Measurements from ENCODE around the gene C1QTNF8.

C1QTNF8 gene, protein sequence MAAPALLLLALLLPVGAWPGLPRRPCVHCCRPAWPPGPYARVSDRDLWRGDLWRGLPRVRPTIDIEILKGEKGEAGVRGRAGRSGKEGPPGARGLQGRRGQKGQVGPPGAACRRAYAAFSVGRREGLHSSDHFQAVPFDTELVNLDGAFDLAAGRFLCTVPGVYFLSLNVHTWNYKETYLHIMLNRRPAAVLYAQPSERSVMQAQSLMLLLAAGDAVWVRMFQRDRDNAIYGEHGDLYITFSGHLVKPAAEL

DNA sequence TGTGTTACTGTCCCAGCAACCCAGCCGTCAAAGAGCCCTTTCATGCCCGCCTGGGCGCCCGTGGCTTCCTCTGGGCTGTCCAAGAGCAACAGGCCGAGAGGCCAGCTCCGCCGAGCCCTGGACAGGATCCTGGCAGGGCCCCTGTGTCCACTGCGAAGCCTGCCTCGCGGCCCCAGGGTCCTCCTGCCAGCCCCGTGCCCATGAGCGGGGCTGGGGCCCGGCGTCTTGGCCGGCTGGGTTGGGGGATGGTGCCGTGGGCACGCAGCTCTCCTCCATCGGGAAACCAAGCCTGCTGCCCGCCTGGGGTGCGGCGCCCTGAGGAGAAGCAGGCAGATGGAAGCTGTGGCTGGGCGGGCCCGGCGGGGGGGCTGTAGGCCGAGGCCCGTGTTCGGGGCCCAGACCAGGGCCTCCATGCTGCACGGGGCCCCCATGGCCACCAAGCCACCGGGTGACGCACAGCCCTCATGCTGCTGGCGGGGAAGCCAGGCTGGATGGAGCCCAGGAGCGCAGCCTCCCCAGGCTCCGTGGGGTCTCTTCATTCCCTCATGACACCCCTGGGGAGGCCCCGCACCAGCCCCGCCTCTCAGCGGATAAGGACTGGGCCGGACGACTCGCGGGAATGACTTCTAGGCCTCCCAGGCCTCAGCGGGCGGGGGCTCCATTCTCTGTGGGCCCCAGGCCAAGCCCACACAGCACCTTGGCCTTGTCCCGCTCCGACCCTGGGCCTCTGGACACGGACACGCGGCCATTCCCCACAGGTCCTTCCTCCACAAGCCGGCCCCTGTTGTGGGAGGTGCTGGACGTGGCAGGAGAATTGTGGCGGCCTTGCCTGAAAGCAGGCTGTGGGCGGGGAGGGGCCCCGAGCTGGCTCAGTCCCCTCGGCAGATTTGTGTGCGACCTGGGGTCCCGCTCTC, at the start of gene C1QTNF8:
Gene C1QTNF8 (minus strand): TSS at position 76 of the 914 bp plus-strand sequence. CDS start 1,322 bp downstream, outside the sequence.
- DNase-seq: no peak

DNA sequence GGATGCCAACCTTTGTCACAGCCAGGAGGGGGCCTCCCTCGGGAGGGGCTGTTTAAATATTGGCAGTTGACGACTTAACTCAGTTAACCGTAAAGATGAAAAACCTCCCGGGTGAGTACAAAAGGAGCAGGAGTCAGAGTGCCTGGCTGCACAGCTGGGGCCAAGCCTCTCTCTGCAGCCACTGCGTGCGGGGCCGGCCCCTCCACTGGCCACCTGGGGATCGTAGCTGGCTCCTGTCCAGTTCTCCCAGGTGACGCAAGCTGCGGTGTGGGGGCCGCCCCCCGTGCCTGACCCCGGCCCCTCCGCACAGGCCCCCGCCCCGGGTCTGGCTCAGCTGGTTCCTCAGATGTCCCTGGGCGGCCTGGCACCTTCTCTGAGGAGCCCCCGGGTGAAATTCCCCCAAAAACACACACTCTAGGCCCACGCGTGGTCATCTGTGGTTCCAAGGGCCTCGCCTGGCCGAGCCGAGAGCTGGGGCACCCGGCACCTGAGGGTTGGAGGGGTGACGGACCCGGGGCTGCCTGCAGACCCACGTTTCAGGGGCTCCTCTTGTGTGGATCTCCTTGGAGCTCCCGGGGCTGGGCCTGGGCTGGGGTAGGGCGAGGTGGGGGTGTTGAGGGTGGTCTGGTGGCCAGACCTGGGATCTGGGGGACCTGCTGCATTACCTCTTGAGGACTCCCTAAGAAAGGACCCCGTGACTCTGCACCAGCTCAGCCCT, 49.5 kb upstream of the C1QTNF8 start:
- no peak for DNase-seq

DNA sequence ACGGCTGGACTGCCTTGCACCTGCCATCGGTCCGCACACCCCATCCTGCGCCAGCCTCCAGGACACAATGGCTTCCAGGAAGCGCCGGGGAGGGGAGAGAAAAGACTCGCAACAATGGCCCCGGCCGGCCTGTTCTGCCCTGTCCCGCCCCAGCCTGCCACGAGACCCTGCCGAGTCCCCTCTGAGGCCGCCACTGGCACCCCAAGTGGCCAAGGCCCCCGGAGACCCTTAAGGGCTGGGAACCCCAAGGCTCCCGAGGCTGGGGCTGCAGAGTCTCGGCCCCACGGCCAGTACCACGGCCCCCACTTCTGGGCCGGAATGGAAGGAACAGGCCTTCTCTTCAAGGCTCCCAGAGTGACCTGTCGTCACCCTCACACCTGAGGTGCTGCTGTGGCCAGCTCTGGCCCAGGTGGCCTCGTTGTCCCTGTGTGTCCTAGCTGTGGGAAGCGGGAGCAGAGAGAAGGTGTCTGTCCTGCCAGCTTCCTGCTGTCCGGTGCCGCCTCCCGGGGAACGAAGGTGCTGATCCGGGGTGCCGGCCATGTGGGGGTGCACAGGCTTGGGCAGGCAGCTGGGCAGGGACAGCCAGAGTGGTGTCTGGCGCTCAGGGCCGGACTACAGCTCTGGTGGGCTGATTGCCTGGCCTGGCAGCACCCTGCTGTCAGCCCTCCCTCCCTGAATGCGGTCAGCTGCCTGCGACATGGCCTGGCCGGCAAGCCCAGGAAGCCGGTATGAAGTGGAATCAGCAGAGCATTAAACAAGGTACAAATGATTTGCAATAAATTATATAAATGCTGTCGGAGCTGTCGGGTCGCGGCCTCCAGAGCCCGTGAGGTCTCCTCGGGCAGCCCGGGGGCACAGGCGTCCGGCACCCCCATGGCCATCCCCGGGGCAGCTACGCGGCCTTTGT, 48.7 kb upstream of the C1QTNF8 start:
- no peak for DNase-seq

DNA sequence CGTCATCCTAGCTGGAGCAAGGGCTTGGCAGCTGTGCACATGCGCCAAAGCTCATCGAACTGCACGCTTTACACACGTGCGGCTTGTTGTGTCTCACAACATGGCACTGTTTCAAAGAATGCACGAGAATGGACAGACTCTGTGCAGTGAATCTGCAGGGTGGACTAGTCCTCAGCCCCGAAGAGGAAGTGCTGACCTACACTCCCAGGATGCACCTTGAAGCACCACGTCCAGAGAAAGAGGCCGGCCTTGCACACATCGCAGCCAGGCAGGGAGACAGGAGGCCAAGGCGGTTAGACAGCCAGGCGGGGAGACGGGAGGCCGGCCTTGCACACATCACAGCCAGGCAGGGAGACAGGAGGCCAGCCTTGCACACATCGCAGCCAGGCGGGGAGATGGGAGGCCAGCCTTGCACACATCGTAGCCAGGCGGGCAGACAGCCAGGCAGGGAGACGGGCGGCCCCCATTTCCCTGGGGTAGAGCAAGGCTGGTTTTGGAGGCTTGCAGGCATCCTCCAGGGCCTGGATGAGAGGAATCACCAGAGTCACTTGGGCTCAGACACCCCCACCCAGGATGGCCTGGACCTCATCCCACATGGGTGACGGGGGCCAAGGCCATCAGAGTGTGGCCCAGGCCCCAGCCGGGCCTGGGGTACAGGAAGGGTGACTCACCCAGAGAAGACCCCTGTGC, 47.9 kb upstream of the C1QTNF8 start:
- no peak for DNase-seq

DNA sequence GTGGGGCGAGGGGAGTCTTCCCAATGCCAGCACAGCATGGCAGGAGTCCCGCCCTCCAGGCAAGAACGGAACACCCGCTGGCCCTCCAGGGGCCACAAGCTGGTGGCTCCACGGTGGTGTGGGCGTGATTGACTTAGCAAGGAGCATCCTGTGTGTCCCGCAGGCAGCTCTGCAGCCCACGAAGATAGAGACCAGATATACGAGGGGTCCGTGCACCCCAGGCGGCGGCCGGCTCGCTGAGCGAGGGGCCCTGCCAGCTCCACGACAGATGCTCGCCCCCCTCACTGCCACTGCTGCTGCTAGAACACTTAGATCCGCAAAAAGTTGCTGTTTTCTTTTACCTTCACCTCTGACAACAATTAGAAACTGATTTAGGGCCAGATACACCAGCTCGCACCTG, 46.9 kb upstream of the C1QTNF8 start:
- DNase-seq: no peak

DNA sequence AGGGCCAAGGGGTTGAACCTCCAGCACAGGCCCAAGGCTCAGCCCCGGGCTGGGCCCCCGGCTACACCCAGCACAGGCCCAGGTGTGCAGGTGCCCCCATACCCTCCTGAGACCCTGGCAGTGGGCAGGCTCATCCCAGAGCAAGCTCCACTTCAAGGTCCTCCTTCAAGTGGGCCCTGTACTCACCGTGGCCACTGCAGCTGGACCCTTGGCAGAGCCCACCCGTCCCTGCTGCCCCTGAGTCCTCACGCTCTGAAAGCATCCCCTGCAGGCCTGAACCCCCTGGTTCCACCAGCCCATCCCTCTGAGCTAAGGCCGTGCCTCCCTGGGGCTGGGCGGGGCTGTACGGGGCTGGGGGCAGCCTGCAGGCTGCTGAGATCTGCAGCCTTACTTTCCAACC, 45.7 kb upstream of the C1QTNF8 start:
- DNase-seq: no peak

DNA sequence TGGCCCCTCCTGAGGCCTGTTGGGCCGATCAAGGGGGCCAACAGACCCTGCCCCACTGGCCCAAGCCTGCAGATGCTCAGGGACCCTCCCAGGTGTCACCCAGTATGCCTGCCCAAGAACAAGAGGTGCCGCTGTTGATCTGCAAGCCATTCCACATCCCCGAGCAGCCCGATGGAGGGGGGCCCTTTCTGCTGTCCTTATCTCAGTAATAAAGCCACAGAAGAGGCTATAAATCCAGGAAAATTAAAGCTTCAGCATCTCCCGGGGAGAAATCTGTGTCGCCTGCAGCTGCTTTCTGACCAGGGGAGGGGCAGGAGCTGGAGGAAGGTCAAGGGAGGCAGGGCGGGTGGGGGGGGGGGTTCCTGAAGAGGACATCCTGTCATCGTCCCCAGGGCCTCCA, 45.1 kb upstream of the C1QTNF8 start:
- DNase-seq: peak; percentile 33 to 34

DNA sequence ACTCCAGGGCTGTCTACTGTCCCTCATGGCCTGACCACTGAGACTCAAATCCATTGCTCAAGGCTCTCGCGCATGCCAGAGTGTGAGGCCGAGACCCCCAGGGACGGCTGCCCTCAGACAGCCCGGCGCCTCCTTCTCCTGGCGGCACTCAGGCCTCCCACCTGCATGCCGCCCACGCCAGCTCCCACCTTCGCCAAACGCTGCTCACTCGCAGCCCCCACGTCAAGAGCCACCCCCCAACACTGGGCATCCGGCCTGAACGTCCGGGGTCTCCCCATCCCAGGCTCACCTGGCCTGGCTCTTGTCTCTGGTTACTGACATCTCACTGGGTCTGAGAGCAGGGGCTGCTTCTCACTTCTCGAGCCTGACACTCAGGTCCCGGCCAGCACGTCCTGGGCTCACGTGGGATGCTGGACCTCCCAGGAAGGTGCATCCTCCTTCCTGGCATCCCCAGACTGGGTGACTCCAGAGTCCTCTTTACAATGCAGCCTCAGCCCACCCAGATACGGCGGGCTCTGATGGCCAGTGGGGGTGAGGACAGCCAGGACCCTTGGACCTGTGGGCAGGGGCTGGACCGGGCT, 44.6 kb upstream of the C1QTNF8 start:
- DNase-seq: no peak

DNA sequence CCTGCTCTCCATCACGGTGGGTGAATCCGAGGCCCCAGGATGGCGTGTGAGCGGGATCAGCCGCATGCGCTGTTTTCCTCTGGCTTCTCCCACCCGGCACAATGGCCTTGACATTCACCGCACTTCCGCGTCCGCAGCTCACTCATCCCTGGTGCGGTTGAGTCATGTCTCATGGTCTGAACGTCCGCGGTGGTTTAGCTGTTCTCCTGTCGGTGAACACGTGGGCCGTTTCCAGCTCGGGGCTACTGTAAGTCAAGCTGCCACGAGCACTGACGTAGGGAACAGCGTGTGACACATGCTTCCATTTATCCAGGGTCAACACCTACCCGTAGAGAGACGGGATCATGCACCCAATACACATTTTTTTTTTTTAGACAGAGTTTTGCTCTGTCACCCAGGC, 41.6 kb upstream of the C1QTNF8 start:
- DNase-seq: no peak

DNA sequence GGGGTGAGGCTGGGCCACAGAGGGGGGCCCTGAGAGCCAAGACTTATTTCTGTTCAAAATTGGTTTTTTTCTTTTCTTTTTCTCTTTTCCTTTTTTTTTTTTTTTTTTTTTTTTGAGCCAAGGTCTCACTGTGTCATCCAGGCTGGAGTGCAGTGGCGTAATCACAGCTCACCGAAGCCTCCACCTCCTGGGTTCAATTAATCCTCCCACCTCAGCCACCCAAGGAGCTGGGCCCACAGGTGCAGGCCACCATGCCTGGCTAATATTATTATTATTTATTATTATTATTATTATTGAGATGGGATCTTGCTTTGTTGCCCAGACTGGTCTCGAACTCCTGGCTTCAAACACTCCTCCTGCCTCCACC, 39.4 kb upstream of the C1QTNF8 start:
- DNase-seq: no peak

DNA sequence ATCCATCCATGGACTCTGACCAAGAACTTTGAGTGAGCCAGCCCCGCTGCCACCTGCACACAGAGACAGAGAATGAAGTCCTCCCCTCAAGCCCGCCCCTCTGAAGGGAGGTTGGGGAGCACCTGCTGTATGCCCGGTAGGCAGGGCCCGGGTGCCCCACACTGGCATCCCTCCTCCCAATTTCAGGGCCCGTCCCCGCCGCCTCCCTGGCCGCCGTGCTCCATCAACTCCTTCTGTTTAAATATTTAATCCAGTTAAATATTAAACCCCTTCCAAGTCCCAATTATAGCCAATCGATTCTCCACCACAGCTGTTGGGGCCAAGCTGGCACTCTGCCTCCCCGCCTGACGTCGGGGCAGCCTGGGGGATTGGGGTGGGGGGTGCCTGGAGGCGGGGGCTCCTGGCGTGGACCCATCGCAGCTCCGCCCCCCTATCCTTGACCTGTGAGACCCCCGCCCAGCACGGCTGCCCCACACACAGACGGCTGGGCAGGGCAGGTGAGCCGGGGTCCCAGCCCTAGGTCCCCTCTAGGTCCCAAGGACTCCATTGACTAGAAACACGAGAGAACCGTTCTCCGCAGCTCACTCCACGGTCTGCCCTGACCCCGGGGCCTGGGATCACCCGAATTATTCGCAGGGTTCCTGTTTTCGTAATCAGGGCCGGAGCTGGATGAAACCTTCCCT, 38.9 kb upstream of the C1QTNF8 start:
- DNase-seq: no peak

DNA sequence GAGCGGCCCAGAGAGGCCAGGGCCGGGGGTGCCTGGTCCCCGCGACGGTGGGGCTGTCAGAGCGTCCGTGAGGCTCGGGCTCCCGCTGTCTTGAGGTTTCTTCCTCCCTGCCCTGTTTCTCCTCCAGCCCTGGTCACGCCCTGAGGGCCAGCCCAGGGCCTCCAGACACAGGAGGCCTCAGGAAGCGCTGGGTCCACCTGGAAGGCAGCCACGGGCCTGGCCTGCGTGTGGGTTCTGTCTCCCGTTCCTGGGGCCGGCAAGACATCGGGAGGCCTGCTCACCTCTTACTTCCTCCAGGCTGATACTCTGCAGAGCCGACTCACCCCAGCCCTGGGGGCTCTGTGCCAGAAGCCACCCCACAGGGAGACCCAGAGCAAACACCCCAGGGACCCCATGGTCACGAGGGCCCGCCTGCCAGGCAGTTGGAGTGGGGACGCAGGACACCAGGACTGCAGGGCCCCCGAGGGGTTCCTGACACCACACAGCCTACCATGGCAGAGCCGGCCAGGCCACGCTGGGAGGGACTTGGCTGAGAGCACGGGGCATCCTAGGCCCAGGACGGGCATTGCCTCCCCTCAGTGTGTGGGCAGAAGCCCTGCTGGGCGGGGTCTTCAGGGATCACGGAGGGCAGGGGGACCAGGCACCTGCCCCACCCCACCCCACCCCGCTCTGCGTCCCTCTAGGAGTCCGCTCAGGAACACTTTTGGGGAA, 37.9 kb upstream of the C1QTNF8 start:
- DNase-seq: no peak

DNA sequence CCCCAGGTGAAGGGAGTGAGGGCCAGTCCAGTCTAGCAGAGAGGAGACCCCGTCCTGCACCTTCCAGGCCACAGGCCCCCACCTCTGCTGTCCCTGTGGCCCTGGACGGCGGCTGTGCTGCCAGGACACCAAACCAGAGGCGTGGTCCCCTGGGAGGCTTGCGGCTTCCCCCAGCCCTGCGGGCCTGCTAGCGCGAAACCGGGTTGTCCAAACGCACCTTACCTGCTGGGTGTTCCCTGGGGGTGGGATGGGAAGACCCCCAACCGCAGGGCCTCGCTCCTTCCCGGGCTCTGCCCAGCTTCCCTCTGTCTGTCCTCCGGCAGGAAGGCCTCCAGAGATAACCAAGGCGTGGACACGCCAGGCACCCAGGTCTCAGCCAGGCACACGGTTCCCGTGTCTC, 37.2 kb upstream of the C1QTNF8 start:
- DNase-seq: no peak

DNA sequence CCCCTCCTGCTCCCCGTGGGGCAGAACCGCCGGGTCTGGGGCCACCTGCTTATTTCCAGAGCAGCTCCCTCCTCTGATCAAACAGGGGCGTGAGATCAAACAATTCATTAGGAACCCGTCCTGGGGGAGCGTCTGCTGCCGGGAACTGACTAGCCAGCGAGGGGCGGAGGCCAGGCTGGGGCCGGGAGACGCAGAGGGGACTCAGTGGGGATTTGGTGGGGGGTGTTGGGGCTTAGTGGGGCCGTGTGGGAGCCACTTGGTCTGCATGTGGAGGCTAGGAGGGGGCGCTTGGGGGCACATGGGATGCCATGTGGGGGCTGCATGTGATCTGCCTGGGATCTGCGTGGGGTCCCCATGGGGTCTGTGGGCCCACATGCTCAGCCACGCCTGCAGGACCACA, 36.4 kb upstream of the C1QTNF8 start:
- DNase-seq: no peak

DNA sequence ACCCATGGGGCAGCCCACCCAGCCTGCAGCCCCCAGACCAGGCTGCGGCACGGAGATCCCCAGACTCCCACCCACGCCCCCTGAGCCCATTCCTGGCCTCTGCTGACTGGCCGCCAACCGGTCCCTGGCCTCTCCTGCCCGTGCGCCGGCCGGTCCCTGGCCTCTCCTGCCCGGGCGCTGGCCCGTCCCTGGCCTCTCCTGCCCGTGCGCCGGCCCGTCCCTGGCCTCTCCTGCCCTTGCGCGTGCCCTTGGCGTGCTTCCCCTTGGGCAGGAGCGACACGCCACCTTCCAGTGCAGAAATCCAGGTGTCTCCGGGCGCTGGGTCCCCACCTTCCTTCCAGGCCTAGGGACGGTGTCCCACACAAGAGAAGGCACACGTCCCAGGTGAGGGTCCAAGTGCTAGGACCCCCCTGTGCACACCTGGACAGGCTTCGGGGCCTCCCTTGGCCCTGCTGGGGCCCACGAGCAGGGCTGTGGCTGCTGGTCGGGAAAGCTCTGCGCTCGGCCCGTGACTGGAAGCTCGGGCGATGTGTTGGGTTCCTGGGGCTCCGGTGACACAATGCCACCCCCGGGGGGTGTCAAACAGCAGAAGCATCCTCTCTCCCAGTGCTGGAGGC, 35.4 kb upstream of the C1QTNF8 start:
- no peak for DNase-seq

DNA sequence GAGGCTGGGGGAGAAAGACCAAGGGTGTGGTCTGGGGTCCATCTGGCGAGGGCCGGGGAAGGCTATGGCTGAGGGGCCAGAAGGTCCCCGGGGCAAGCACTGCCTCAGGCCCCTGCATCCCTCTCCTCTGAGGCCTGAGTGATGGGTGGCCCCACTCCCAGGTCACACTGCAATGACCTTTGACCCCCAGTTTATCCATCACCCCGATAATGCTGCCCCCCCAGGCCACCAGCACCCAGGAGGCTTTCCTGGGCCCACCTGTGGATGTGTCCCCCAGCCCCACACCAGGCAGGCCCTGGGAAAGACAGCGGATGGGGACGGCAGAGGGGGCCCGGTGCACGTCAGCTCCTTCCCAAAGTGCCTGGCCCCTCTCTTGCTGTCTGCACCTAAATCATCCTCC, 34.3 kb upstream of the C1QTNF8 start:
- DNase-seq: no peak

DNA sequence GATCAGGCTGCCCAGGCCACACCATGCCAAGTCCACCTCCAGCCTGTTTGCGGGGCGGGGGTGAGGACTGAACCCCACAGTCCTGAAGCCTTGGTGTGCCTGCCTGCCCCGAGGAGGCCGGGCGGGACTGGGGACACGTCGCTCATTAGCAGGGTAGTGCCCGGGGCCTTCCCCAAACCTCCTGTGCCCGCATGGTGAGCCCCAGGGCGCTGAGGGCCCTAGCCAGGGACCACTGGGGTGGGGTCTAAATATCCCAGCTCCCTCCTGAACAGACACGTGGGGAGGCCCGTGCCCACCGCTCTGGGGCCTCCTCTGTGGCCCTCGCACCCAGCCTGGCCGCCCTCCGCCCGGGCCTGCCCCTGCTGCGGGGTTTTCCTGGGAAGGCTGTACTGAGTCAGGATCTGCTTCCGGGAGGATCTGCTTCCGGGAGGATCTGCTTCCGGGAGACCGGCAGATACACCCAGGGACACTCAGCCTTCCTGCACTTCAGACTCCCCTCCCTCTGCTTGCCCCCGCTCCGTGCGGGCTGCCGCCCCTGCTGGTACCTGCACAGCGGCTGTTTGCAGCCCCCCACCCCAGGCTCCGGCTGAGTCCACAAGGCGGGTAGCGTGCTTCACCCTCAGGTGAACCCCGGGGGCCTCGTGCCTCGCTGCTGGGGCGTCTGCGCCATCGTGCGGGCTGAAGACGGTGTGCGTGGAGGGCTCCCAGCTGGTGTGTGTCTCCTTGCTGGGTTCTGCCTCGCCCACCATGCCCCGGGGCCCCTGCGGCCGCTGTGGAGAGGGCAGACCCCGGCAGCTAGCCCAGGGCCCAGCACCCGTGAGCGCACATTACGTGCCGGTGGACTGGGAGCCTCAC, 33.3 kb upstream of the C1QTNF8 start:
- DNase-seq: no peak

DNA sequence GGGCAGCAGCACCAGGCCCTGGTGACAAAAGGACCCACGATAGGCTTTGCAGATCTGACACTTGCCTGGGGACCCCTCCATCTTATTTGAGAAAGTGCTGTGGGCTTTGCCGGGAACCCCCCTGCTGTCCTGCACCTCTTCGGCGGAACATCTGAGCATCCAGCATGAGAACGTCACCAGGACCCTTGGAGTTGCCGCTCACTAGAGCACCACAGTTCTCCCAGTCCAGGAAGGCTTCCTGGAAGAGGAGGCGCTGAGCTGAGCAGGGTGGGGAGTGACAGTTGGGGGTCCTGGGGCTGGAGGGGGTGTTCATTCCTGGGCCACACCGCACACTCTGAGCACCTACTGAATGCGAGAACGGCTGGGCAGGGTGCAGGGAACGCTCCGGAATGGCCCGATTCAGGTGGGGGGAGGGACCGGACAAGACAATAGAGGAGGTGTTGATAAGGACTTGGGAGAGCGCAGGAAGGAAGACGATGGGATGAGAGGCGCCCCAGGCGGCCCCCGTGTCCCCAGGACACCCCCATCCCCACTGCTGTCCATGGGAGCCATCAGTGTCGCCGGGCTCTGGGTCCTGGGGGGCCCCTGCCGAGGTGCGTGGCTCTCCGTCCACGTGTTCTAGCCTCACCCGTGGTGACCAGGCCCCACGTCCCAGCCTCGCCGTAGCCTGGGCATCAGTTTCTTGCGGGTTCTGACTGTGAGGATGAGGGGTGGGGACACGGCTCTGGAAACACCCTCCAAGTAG, 32.1 kb upstream of the C1QTNF8 start:
- no peak for DNase-seq
